Measurements from ENCODE around the gene FREM1. TPM values are rescaled to one million over a fixed set of nuclear protein-coding genes. Genes with fewer than 3 reads are reported as not detected.

The FREM1 gene
- total and polyA plus RNA-seq, 9 donors = 0.61 to 9.2 (median 2.8) TPM

DNA sequence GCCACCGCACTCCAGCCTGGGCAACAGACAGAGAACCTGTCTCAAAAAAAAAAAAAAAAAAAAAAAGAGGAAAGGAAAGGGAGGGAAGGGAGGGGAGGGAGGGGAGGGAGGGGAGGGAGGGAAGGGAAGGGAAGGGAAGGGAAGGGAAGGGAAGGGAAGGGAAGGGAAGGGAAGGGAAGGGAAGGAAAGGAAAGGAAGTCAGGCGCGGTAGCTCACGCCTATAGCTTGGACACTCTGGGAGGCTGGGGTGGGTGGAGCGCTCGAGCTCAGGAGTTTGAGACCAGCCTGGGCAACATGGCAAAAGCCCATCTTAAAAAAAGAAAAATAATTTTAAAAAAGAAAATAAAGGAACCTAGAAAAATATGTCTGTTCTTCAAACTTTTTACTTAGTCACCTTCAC, 131.7 kb downstream of the FREM1 start:
- intact Hi-C loops (cut with DNase I) = no loop called here
- no peak overlapping the region for H3K27ac ChIP-seq
- DNase-seq = no peak
- H3K27me3 ChIP-seq = no peaks in the 10 kb centered on the region
- TF ChIP-seq EP300 (IDR thresholded peaks at IDR 0.05) (no peak), POLR2A (IDR thresholded peaks at IDR 0.05) (no peak)
- TF ChIP-seq, protein P1, sequence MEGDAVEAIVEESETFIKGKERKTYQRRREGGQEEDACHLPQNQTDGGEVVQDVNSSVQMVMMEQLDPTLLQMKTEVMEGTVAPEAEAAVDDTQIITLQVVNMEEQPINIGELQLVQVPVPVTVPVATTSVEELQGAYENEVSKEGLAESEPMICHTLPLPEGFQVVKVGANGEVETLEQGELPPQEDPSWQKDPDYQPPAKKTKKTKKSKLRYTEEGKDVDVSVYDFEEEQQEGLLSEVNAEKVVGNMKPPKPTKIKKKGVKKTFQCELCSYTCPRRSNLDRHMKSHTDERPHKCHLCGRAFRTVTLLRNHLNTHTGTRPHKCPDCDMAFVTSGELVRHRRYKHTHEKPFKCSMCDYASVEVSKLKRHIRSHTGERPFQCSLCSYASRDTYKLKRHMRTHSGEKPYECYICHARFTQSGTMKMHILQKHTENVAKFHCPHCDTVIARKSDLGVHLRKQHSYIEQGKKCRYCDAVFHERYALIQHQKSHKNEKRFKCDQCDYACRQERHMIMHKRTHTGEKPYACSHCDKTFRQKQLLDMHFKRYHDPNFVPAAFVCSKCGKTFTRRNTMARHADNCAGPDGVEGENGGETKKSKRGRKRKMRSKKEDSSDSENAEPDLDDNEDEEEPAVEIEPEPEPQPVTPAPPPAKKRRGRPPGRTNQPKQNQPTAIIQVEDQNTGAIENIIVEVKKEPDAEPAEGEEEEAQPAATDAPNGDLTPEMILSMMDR (IDR thresholded peaks at IDR 0.05) = no peak
- no peak overlapping the region for H3K4me3 ChIP-seq
- no peaks in the 10 kb centered on the region for H3K9me3 ChIP-seq
- no peaks in the 10 kb centered on the region for H3K36me3 ChIP-seq
- H3K4me1 ChIP-seq (ENCODE audit: insufficient read depth) = no peaks in the 10 kb centered on the region
- 91 to 94% (median 94%) methylated on average over 6 of the region's 6 CpGs for WGBS, 3 donors

DNA sequence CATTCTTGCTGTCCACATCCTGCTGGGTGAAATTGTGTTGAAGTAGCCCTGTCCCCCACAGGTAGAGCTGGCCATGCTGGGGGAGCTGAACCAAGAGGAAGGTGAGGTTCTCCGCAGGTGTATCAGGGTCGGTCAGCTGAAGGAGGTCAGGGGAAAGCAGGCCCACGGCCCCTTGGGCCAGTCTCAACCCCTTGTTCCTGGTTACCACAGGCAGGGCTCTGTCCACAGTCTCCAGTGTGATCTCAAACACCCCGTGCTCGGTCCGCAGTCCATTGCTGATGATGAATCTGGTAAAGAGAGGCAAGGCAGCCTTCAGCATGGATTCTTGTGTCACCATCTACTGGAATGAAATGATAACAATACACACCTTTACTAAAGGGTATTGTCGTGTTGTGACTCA, 134.3 kb downstream of the FREM1 start:
- Histone ChIP-seq H3K27ac (no peak overlapping the region), H3K9me3 (no peaks in the 10 kb centered on the region), H3K27me3 (no peaks in the 10 kb centered on the region), H3K36me3 (no peaks in the 10 kb centered on the region), H3K4me3 (no peak overlapping the region), H3K4me1 (ENCODE audit: insufficient read depth) (no peaks in the 10 kb centered on the region)
- TF ChIP-seq, protein P1 (IDR thresholded peaks at IDR 0.05) = no peak
- no peak for TF ChIP-seq EP300 (IDR thresholded peaks at IDR 0.05)
- no peak for TF ChIP-seq POLR2A (IDR thresholded peaks at IDR 0.05)
- DNase-seq = no peak
- WGBS, 3 donors = 88 to 96% (median 95%) methylated on average over 7 of the region's 7 CpGs
- intact Hi-C loops (cut with DNase I) = no loop called here

DNA sequence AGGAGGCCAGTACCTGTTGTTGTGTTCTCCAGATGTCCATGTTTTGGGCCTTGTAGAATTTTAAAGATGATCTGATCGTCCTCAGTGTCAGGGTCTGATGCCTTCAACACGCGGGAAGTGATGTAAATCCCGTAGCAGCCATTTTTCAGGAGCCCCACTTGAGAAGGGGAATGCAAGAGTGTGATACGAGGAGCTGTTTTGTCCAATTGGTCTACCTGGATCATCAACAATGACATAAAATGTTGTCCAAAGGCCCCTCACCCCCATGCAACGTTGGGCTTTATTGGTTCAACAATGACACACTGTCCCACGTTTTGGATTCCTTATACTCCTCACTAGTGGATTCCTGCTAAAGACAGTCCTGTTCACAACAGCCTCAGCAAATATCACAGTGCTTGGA, 139.6 kb downstream of the FREM1 start:
- Histone ChIP-seq H3K27me3 (no peaks in the 10 kb centered on the region), H3K4me3 (no peak overlapping the region), H3K27ac (no peak overlapping the region), H3K4me1 (ENCODE audit: insufficient read depth) (no peaks in the 10 kb centered on the region), H3K36me3 (no peaks in the 10 kb centered on the region), H3K9me3 (no peaks in the 10 kb centered on the region)
- intact Hi-C loops (cut with DNase I) = no loop called here
- TF ChIP-seq POLR2A (IDR thresholded peaks at IDR 0.05) = no peak
- TF ChIP-seq, protein P1 (IDR thresholded peaks at IDR 0.05) = no peak
- no peak for TF ChIP-seq EP300 (IDR thresholded peaks at IDR 0.05)
- no peak for DNase-seq
- WGBS, 3 donors = 82 to 87% (median 86%) methylated on average over 7 of the region's 7 CpGs

DNA sequence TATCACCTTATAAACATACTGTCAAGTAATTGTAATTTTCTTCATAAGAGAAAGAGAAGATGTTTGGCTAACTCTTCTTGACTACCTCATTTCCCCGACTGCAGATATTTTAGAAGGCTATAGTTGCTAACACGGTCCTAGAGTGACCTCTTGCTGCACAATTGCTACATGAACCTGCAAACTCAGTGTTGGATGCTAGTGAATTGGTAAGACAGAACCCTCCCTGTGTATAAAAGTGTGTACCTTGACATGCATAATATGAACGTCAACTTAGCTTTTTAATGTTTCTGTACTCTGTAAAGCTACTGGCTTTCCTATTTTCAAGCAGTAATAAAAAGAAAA, 141.0 kb downstream of the FREM1 start:
- Histone ChIP-seq H3K9me3 (no peaks in the 10 kb centered on the region), H3K4me3 (no peak overlapping the region), H3K4me1 (ENCODE audit: insufficient read depth) (no peaks in the 10 kb centered on the region), H3K27me3 (no peaks in the 10 kb centered on the region), H3K27ac (no peak overlapping the region), H3K36me3 (no peaks in the 10 kb centered on the region)
- WGBS, 3 donors = 40 to 55% (median 47%) methylated on average over 3 of the region's 3 CpGs
- DNase-seq = no peak
- intact Hi-C loops (cut with DNase I) = no loop called here
- TF ChIP-seq EP300 (IDR thresholded peaks at IDR 0.05) (no peak), POLR2A (IDR thresholded peaks at IDR 0.05) (no peak)
- TF ChIP-seq, protein P1 (IDR thresholded peaks at IDR 0.05) = no peak
